Activated naive CD4-positive, alpha-beta T cell (primary cell): Measurements from ENCODE around the gene TOB1.

Experiments used
- DNase-seq, 4 experiments: peaks; one replicate each; lab custom pipeline; 2025; lab: John Stamatoyannopoulos, UW

Gene TOB1, protein sequence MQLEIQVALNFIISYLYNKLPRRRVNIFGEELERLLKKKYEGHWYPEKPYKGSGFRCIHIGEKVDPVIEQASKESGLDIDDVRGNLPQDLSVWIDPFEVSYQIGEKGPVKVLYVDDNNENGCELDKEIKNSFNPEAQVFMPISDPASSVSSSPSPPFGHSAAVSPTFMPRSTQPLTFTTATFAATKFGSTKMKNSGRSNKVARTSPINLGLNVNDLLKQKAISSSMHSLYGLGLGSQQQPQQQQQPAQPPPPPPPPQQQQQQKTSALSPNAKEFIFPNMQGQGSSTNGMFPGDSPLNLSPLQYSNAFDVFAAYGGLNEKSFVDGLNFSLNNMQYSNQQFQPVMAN

DNA sequence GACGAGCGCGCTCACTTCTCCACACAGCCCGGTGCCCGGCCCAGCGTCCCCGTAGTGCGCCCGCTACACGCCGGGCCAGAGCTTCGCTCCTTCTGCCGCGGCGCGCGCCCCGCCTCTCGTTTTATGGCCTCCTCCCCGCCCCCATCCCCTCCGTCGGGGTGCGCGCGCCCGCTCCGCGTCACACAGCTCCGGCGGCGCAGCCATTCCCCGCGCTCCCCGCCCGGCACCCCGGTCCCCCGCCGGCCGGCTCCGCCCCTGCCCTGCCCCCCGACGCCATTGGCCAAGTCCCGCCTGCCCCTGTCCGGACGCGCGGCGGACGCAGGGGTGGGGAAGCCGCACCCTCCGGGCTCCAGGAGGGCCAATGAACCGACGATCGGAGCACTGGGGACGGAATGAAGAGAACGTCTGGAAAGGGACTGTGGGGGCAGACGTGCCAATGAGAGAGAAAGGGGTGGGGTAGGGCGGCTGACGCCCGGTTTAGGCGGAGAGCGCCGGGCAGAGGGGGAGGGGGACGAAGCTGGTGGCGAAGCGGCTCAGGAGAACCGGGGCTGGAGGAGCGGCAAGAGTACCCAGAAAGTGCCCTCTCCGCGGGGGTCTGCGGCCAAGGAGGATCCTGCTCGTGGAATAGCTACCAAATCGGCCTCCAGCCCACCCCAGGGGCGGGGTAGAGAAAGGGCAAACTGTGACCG lies at the start of gene TOB1:
TOB1 (minus strand) TSS at position 94 of the 689 bp plus-strand sequence. CDS start 2,337 bp downstream, outside the sequence.
- DNase-seq, result peak; percentile 96 to 97 (median 96)

DNA sequence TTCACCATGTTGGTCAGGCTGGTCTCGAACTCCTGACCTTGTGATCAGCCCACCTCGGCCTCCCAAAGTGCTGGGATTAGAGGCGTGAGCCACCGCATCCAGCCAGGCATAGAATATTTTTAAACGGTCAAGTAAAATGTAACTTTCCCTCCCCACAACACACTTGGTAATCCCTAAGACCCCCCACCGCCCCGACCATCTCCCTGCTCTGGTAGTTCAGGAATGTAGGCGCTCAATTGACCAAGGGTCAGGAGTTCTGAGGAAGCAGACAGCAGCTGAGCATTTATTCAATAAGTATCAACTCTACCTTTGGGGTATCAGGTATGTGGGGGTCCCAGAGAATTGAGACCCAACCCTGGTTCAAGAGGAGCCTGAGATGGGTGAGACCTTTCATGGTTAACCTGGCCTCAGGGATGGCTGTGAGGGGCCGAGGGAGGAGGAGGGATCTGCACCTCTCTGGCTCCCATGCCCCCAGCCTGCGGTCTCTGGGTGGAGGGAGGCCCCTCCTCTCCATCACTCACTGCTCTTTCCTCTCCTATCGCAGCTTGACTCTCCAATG lies 48.4 kb upstream of the TOB1 start:
- DNase-seq, result no peak

DNA sequence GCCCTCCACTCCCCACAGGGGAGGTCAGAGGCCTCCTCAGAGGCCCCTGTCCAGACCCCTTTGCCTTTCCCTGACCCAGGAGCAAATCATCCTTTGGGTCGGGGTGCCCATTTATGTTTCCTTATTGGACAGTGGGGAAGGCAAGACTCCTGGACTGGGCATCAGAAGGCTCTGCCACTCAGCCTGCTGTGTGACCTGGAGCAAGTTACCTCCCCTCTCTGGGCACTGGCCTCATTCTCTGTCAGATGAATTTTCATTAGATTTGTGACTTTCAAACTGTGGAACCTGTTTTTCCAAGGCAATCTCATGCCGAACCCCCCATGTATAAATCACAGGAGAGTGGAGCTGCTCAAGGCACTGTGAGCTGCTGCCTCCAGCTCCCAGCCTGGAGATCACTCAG lies 47.0 kb upstream of the TOB1 start:
- DNase-seq, result no peak

DNA sequence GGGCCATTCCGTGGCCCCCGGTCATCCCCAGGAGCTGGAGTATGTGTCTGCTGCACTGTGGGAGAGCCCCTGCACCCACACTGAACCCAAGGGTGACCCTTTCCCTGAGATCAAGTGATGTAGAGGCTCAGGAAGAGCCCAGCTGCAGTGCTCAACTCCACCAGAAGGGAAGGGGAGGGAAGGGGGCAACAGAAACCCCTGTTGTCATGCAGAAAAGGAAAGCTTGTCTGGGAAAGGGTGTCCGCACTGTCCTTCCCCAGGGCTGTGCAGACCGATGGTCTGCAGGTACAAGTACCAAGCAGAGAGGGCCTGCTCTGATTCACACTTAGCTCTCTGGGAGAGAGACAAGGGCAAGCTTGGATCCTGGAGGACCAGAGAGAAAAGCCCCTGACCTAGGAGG lies 45.7 kb upstream of the TOB1 start:
- no peak for DNase-seq

DNA sequence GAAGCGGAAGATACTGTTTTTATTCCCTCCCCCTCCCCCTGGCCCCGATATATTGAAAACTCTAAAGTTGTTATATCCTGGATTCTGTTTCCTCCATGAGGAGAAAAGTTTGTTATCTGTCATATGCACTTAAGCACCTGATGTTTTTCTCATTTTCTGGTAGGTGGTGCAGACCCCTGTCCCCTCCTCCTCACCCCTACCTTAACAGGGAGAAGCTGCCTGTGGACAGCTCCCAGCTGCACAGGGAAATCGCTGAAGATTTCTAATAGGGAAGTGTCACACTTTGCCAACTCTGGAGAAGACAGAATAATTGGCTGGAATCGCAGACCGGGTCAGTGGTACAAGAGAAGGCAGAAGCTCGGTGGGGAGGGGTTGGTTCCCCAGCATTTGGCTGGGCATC lies 45.3 kb upstream of the TOB1 start:
- DNase-seq, result no peak

DNA sequence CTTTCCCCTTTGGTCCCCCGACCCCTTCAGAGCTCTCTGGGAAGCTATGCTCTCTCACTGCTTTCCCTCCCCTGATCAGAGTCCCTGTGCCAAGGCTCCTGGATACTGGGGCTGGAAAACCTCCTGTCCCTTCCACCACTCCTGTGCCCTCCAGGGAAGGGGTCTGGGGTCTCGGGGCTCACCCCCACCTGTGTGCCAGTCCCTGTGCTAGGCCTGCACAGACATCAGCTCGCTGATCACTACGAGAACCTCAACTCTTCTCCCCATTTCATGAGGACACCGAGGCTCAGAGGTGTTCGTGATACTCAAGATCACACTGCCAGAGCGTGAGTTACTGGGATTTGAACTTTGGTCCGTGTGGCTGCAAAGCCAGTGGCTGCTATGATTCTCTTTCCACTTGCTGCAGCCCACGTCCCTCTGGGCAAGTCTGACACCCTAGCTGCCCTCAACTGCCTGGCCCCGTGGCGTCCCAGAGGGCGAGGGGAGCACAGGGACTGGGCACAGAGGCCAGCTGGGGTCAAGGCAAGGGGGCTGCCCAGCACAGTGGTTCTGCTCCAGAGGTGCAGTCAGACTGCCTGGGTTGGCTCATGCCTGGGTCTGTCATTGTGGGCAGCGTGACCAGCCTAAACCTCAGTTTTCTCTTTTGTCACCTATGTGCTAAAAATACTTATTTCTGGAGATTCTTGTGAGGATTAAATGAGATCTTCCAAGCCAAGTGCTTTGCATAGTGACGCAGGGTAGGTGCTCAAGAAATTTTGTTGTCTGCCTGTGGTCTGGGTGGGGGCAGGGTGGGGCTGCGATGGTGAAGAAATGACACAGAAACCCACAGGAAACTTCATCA lies 43.8 kb upstream of the TOB1 start:
- DNase-seq, result peak in 2 of 4 experiments; percentile 59 to 70

DNA sequence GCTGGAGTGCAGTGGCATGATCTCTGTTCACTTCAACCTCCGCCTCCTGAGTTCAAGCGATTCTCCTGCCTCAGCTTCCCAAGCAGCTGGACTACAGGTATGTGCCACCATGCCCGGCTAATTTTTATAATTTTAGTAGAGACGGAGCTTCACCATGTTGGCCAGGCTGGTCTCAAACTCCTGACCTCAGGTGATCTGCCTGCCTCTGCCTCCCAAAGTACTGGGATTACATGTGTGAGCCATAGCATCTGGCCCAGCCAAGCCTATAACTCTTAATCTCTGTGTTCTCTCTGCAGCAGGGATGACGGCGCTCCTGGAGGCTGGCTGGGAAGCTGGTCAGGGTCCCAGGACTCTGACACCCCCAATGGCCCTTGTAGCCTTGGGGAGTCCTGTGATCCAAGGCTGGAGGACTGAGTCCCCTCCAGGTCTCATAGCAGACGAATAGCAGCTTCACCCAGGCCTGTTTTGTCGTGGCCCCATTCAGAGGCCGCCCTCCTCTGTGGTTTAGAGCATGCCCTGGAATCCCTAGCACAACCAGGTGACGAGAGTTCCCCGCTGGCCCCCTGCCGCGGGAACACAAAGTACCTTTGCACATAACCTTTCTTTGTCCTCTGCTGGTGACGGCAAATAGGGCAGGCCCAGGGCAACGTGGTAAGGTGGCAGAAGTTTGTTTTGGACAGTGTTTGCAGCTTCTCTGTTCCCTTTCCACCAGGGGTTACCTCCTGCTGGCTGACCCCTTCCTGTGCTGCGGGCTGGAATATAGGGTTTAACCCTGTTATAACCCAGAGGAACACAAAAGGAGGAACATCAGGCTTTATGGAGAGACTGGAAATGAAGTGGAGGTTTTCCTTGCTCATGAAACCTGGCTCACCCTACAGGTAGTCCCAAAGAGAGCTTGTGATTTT lies 43.0 kb upstream of the TOB1 start:
- peak in 1 of 4 experiments; percentile 33 for DNase-seq

DNA sequence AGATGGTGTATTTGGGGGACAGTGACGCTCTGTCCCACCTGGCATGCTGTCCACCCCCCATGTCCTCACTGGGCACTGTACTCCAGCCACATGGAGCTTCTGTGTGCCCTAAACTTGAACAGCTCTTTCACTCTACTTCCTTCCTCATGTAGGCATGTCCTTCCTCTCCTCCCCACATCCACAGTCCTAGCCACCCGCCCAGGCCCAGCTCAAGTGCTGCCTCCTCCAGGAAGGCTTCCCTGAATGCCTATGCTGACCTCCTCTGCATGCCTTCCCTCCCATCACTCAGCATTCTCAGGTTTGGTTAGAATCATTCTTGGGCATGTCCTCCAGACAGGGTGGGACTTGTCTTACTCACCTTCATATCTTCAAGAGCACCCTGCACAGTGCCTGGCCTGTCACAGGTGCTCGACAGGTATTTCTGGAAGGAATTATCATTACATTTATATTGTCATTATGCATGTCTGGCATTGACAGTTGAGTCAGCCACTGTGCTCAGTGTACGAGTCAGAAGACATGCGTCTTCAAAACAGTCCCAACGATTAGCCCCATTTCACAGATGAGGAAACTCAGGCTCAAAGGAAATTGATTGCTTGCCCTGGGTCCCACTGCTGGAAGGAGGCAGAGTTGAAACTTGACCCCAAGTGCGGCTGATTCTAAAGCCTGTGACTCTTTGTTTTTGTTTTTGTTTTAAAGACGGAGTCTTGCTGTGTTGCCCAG lies 42.1 kb upstream of the TOB1 start:
- no peak for DNase-seq

DNA sequence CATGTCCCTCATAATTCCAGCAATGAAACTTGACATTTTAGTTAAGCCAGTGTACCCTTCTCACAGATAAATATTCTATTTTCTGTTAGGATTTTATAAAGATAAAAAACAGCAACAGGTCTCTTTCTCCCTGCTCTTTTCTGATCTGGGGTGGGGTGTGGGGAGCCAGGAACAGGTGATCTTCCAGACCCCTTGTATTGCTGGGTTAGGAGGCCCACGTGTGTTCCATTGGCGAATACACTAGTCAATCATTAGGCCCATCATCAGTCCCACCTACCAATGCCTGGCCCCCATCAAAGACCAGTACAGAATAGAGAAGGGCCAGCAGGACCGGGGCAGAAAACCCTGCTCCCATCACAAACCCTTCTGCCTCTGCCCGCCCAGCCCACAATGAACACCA lies 40.3 kb upstream of the TOB1 start:
- DNase-seq, result no peak

DNA sequence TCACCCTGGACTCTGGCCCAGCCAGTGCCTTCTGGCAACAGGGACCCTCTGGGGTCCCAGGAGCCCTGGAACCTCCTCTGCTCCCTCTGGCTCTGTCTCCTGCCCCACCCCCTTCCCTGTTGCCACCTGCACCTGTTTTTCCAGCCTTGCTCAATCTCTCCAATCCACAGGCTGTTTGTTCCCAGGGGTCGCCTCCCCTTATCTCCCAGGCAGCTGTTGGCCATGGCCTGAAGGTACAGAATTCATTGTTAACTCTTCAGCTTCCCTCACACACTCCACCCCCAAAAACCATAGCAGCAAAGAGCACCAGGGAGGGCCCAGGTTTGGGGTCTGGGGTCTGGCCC lies 39.3 kb upstream of the TOB1 start:
- DNase-seq, result no peak

DNA sequence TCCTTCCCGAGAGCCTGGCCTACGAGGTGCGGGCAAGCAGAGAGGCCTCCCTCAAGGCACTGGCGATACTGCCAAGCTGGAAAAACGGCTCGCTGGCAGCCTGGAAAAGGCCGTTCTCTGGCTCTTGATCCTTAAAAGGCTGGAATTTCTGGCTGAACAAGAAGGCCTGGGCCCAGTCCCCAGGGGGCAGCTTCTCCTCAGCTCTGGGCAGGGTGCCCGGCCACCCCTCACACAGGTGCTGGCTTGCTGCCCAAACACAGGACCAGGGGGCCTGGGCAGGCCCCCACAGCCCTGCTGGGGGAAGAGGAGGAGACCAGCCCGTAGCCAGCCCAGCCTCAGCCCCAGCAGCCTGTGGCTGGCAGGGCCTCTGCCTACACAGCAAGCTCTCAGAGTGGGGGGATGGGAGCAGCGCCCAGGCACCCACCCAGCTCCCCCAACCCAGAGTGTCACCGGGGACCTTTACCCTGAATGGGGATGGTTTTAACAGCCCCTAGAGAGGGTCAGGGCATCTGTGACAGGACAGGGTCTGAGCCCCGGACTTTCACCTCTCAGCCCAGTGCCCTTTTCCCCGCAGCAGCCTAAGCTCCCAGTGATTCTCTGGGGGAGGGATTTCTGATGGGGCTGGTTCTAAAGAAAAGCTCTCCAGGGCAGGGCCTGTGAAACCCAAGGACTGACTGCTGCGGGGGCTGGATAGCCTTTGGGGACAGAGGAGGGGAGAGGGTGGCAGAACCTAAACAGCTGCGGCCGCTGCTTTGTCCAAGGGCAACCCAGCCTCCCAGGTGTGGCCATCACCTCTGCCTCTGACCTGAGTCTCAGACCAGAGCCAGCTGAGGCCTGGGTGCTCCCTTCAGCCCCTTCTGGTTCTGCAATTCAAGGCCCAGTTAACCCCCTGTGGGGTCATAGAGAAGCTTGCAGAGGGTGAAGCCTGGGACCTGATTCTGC lies 38.6 kb upstream of the TOB1 start:
- DNase-seq, result no peak

DNA sequence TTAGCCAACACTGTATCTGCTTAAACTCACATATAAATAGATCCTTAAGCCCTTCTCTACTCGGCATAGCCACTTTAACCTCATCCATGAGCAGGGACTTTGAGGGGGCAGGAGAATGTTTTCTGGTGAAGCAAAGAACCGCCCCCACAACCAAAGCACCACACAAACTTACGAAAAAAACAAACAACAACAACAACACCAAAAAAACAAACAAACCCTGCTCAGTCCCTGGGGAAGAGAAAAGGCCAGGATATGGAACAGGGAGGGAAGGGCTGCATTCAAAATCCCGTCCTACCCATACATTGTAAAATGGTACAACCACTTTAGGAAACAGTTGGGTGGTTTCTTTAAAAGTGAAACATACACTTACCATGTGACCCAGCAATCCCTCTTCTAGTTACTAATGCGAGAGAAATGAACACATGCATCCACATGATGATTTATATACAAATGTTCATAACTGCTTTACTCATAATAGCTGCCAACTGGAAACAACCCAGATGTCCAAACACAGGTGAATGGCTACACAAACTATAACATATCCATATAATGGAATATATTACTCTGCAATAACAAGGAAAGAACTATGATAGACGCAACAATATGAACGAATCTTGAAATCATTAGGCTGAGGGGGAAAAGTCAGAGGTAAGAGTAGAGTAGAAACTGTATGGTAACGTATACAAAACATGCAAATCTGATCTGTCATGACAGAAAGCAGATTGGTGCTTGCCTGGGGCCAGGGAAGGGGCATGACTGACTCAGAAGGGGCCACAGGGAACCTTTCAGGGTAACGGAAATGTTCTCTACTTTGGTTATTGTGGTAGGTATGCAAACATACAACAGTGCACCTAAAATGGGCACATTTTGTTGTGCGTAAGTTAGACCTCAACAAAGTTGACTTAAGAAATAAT lies 37.7 kb upstream of the TOB1 start:
- no peak for DNase-seq

DNA sequence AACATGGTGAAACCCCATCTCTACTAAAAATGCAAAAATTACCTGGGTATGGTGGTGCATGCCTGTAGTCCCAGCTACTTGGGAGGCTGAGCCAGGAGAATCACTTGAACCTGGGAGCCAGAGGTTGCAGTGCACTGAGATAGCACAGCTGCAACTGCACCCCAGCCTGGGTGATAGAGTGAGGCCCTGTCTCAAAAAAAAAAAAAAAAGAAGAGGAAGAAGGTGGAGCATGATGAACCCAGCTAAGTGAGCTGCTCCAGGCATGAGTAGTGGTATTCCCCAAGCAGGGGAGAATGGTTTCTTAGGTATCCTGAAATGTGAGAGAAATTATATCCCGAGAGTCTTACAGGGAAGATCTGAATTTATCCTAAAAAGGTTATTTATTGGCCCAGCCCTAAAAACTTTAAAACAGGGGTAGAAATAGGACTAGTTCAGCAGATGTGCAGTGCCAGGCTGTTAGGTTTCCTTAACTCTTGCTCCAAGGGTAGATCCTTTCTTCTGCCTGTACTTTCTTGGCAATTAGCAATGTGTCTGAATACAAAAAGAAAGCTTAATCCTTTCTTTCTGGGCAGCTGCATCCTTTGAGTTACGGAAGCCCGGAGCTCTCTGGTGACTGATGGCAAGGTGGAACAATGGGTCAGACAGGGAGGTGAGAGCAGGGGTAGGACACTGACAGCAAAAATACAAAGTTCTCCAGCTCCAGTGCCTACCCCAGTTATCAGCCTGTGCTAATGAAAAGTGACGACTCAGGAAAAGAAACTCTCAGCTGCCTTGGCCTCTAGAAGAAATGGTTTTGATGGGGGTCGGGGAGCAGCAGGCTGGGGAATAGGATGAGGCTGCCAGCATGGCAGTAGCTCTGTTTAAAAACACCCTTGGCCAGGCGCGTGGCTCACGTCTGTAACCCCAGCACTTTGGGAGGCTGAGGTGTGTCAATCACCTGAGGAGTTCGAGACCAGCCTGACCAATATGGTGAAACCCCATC lies 36.5 kb upstream of the TOB1 start:
- DNase-seq, result no peak

DNA sequence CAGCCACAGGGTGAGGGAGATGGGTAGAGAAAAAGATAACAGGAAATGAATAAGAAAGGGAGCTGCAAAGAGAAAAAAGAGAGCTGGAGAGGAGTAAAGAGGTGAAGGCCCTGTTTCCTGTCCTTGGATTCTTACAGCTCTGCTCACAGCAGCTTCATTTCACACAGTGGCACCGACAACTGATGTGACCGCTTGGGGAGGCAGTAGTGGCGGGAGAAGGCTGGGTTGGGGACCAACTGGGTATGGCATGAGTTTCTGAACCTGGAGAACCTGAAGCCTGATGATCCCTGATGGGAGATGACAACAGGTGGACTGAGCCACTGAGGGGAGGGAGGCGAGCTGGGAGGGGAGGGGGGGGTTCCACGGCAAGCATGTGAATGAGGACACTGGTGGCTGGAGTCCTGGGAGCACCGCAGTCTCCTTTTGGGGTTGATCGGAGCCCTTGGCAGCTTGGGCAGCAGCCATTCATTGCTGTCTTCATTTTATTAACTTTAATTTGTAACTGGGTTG lies 34.3 kb upstream of the TOB1 start:
- no peak for DNase-seq

DNA sequence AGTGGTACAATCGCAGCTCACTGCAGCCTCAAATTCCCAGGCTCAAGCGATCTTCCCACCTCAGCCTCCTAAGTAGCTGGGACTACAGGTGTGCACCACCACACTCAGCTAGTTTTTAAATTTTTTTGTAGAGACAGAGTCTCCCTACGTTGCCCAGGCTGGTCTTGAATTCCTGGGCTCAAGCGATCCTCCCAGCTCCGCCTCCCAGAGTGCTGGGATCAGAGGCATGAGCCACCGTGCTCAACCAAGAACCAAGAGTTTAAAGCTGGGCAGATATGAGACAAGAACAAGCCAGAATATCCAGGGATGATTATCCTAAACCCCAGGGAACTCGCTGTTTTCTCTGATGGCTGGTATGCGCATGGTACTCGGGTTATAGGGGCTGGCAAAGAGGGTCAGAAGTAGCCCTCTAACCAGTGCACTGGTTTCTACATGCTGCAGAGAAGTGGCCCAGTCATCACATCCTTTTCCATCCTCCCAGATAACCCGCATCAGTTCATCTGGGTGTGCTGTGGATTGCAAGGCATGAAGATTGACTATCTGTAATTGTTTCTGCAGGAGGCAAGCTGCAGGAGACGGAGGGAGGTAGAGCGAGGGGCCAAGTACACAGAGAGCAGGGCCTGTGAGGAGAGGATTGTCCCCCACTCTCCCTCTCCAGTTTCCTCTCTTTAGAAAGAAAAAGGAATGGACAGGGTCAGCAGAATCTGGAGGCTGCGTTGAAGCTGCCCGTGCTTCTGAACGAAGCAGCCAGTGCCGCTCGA lies 33.6 kb upstream of the TOB1 start:
- no peak for DNase-seq

DNA sequence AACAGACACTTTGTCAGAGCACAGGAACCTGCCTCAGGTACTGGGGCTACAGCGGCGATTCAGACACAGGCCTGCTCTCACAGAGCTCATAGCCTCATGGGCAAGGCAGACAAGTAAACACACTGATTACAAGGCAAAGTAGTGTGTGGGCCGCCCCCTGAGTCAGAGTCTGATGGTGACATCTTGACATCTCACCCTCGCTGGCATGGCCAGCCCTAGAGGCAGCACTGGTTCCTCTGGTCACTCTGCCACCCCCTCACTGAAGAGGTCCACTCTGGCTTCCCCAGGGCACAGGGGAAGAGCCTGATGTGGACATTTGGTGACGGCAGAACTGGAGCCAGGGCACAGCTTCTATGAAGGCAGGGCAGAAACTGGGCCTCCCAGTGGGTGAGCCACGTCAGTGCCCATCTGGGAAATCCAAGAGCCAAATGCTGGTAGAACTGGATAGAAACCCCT lies 32.9 kb upstream of the TOB1 start:
- DNase-seq, result no peak
